GM19035 (cell line): Measurements from ENCODE around the gene PPP1CC.
"Not testable (repeated sequence)": the region's sequence is repeated elsewhere in the genome, so short reads cannot be mapped to it uniquely, and the experiment has no call there.

Source experiments
- ATAC-seq: cut with Tn5 transposase; IDR thresholded peaks from one replicate; pipeline ENCODE4 v1.9.1; 2021; ENCODE audit not compliant: unreplicated experiment

Gene PPP1CC

GRCh38 chr12:110742718-110743570 is at the start of gene PPP1CC:
Gene PPP1CC, minus strand, starts transcription at chr12:110742891. Its CDS starts 184 bp downstream, at chr12:110742707.
- peak; percentile 75 for ATAC-seq

GRCh38 chr12:110791589-110791988 is 48.9 kb upstream of the PPP1CC start:
- ATAC-seq: no peak

DNA sequence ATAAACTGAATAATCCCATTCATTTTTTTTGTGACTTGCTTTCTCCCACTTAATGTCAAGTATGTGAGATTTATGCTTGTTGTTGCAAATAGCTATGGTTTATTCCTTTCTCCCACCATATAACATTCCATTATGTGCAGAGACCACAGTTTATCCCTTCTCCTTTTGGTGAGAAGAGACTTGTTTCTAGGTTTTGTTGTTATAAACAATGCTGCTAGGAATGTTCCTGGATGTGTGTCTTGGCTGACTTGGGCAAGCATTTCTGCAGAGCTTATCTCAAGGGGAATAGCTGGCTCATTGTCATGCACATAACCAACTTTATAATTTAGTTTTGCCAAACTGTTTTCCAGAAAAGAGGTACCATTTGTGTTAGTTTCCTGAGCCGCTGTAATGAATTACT is 47.6 kb upstream of the PPP1CC start:
- ATAC-seq: no peak

- no peak for ATAC-seq
These were observed 43.3 kb upstream of the PPP1CC start for GRCh38 chr12:110786012-110786411.

GRCh38 chr12:110785240-110785639 is 42.5 kb upstream of the PPP1CC start:
- ATAC-seq: no peak

- no peak for ATAC-seq
These were observed 40.2 kb upstream of the PPP1CC start for GRCh38 chr12:110782922-110783321.

GRCh38 chr12:110782094-110782493 is 39.4 kb upstream of the PPP1CC start:
- no peak for ATAC-seq

- ATAC-seq: no peak
These were observed 37.8 kb upstream of the PPP1CC start for GRCh38 chr12:110780448-110780847.

DNA sequence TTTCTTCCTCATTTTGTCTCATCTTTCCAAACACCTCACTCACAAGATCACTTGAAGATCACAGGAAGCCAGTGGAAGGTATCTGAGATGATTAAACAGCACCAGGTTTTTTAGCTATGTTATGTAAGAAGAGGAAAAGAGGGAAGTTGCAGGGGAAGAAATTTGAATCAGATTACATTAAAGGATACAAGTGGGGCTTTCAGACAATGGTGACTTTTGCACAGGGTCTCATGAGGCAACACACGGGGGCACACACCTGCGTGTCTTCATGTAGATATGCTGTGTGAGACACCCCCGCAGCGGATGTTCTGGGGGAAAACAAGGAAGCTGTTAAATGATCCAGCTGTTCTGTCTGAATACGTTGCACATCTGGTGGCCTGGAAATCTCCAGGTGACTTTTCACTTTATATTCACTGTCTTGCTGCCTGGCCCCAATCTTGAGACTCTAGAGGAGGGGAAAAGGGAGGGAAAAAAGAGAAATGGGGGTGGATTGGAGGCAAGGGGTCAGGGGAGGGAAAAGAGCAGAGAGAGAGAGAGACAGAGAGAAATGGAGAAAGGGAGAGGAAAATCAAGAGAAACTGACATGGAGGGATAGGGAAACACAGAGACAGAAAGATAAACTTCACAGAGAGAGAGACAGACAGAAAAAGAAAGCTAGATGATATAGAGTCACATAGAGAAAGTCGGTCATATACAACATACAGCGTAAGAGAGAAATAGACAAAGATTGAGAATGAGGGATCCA is 36.3 kb upstream of the PPP1CC start:
- no peak for ATAC-seq

DNA sequence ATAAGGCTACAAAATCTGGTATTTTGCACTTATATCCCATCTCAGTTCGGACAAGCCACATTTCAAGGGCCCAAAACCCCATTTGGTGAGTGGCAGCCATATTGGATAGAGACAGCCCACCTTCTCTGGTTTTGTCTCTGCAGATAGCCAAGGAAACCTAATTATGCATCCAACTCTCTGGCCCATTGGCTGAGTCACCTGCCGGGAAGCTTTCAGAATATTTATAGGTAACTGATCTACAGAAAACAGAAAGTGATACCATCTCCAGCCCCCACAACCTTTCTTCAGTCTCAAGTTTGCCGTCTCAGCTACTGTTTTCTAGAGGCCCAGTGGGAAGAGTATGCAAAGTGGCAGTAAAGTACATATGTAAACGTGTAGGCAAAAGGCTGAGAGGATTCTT is 33.7 kb upstream of the PPP1CC start:
- peak; percentile 95 for ATAC-seq

- ATAC-seq: no peak
These were observed 33.3 kb upstream of the PPP1CC start for GRCh38 chr12:110775997-110776396.

GRCh38 chr12:110774824-110775223 is 32.1 kb upstream of the PPP1CC start:
- ATAC-seq: no peak

- ATAC-seq: no peak
These were observed 26.3 kb upstream of the PPP1CC start for GRCh38 chr12:110768960-110769359.

GRCh38 chr12:110767863-110768262 is 25.2 kb upstream of the PPP1CC start:
- no peak for ATAC-seq

GRCh38 chr12:110766311-110767154 is 23.8 kb upstream of the PPP1CC start:
- ATAC-seq: no peak

- ATAC-seq: not testable (repeated sequence)
These were observed 22.9 kb upstream of the PPP1CC start for GRCh38 chr12:110765572-110765971.

DNA sequence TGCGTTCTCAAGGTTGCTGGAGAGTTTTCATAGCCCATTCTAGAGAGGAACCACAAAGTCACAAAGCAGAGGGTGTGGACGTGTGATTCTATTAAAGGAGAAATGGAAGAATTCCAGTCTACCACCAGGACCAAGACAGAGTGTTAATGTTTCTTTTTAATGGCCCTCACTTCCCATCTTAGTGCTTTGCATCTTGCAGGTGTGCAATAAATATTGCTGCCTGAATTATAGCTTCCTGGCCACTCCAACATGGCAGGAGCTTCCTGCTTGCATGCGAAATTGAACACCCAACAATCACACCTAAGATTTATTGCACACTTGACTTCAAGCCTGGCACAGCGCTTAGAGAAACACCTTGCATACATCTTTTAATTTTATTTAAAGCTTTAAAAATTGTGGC is 22.4 kb upstream of the PPP1CC start:
- ATAC-seq: no peak

- no peak for ATAC-seq
These were observed 20.9 kb upstream of the PPP1CC start for GRCh38 chr12:110763583-110763982.

- no peak for ATAC-seq
These were observed 20.2 kb upstream of the PPP1CC start for GRCh38 chr12:110762891-110763290.

DNA sequence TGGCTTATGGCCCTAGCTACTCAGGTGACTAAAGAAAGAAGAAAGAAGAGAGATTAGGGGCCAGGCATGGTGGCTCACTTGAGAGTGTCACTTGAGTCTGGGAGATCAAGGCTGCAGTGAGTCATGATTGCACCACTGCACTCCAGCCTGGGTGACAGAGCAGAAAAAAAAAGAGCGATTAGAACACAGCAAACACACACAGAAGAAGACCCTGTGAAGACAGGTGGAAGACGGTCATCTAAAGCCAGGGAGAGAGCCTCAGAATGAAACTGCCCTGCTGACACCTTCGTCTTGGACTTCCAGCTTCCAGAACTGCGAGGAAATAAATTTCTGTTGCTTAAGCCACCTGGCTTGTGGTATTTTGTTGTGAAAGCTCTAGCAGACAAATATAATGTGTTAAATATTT is 17.5 kb upstream of the PPP1CC start:
- no peak for ATAC-seq

GRCh38 chr12:110758922-110759321 is 16.2 kb upstream of the PPP1CC start:
- no peak for ATAC-seq
